ENCODE results near the gene CADPS2.
A peak's percentile ranks its signal among the peaks of the same experiment; 100 is the strongest.

The CADPS2 gene

GRCh38 chr7:122674502-122674901 is 211.8 kb downstream of the CADPS2 start:
- no peak overlapping the region for H3K4me3 ChIP-seq (ENCODE audit: low read length in 2 of 2)
- H2BK15ac ChIP-seq (ENCODE audit: low read length), result no peak overlapping the region
- no peak overlapping the region for H2AFZ ChIP-seq (ENCODE audit: low read length)
- H3K36me3 ChIP-seq (replicated peaks in 1 of 2; ENCODE audit: control insufficient read depth in 2 of 2, insufficient read depth in 2 of 2, low read length in 2 of 2), result no peaks in the 10 kb centered on the region
- H3K14ac ChIP-seq (ENCODE audit: low read length), result no peak overlapping the region
- H4K8ac ChIP-seq (ENCODE audit: low read depth, low read length), result no peak overlapping the region
- peaks cover 0 to 6% of the 10 kb centered on the region in 2 donors for H3K9me3 ChIP-seq (replicated peaks in 1 of 2; ENCODE audit: control insufficient read depth in 2 of 2, insufficient read depth in 1 of 2, low read depth in 1 of 2, low read length in 2 of 2)
- H3K27me3 ChIP-seq (ENCODE audit: control insufficient read depth in 3 of 3, insufficient read depth in 3 of 3, low read depth in 1 of 3, low read length in 3 of 3), result no peaks in the 10 kb centered on the region
- DNase-seq (ENCODE audit: low spot score), result no peak
- H3K4me2 ChIP-seq (ENCODE audit: insufficient read depth, low read length, poor library complexity, severe bottlenecking), result no peak overlapping the region
- no peaks in the 10 kb centered on the region for H3K79me1 ChIP-seq (ENCODE audit: low read depth, low read length)
- no peak overlapping the region for H2BK12ac ChIP-seq (ENCODE audit: low read length)
- no peak overlapping the region for H3K23ac ChIP-seq (ENCODE audit: low read depth, low read length, poor library complexity)
- H3K9ac ChIP-seq (ENCODE audit: low read depth, low read length, poor library complexity), result no peak overlapping the region
- no peak overlapping the region for H4K91ac ChIP-seq (ENCODE audit: low read depth, low read length, poor library complexity)
- H3K4ac ChIP-seq (ENCODE audit: low read length), result no peak overlapping the region
- no CpG with 5 or more reads among the region's 4 CpGs for WGBS, 2 donors (ENCODE audit: extremely low coverage in 2 of 2, insufficient read length in 2 of 2, insufficient replicate concordance in 1 of 2)
- H2BK5ac ChIP-seq (ENCODE audit: low read length), result no peak overlapping the region
- peaks cover 2 to 16% of the 10 kb centered on the region in 2 donors for H3K4me1 ChIP-seq (ENCODE audit: control insufficient read depth in 2 of 2, insufficient read depth in 1 of 2, low read depth in 1 of 2, low read length in 2 of 2)
- no peak overlapping the region for H3K27ac ChIP-seq (replicated peaks; ENCODE audit: low read length)
- no peak overlapping the region for H2BK120ac ChIP-seq (ENCODE audit: low read depth, low read length)
- no peak overlapping the region for H3K18ac ChIP-seq (ENCODE audit: low read length)
- H2AK5ac ChIP-seq (ENCODE audit: low read depth, low read length), result no peak overlapping the region

- Histone ChIP-seq H3K9me3 (replicated peaks in 1 of 2; ENCODE audit: control insufficient read depth in 2 of 2, insufficient read depth in 1 of 2, low read depth in 1 of 2, low read length in 2 of 2) (peaks cover 0 to 6% of the 10 kb centered on the region in 2 donors), H4K91ac (ENCODE audit: low read depth, low read length, poor library complexity) (no peak overlapping the region), H3K79me1 (ENCODE audit: low read depth, low read length) (no peaks in the 10 kb centered on the region), H3K4ac (ENCODE audit: low read length) (no peak overlapping the region), H2BK120ac (ENCODE audit: low read depth, low read length) (no peak overlapping the region), H3K9ac (ENCODE audit: low read depth, low read length, poor library complexity) (no peak overlapping the region), H3K4me1 (ENCODE audit: control insufficient read depth in 2 of 2, insufficient read depth in 1 of 2, low read depth in 1 of 2, low read length in 2 of 2) (peaks cover 2 to 16% of the 10 kb centered on the region in 2 donors), H2BK12ac (ENCODE audit: low read length) (no peak overlapping the region), H3K4me2 (ENCODE audit: insufficient read depth, low read length, poor library complexity, severe bottlenecking) (no peak overlapping the region), H3K27me3 (ENCODE audit: control insufficient read depth in 3 of 3, insufficient read depth in 3 of 3, low read depth in 1 of 3, low read length in 3 of 3) (no peaks in the 10 kb centered on the region), H3K36me3 (replicated peaks in 1 of 2; ENCODE audit: control insufficient read depth in 2 of 2, insufficient read depth in 2 of 2, low read length in 2 of 2) (no peaks in the 10 kb centered on the region), H2AK5ac (ENCODE audit: low read depth, low read length) (no peak overlapping the region), H3K23ac (ENCODE audit: low read depth, low read length, poor library complexity) (no peak overlapping the region), H3K14ac (ENCODE audit: low read length) (no peak overlapping the region), H2AFZ (ENCODE audit: low read length) (no peak overlapping the region), H4K8ac (ENCODE audit: low read depth, low read length) (no peak overlapping the region), H2BK5ac (ENCODE audit: low read length) (no peak overlapping the region), H3K27ac (replicated peaks; ENCODE audit: low read length) (no peak overlapping the region), H3K18ac (ENCODE audit: low read length) (peak overlapping the region; percentile 36), H2BK15ac (ENCODE audit: low read length) (no peak overlapping the region), H3K4me3 (ENCODE audit: low read length in 2 of 2) (no peak overlapping the region)
- no peak for DNase-seq (ENCODE audit: low spot score)
- WGBS, 2 donors (ENCODE audit: extremely low coverage in 2 of 2, insufficient read length in 2 of 2, insufficient replicate concordance in 1 of 2), result no CpG with 5 or more reads among the region's 21 CpGs
These were observed 212.3 kb downstream of the CADPS2 start for GRCh38 chr7:122673951-122674350.

GRCh38 chr7:122672536-122672935 is 213.7 kb downstream of the CADPS2 start:
- Histone ChIP-seq H2BK12ac (ENCODE audit: low read length) (no peak overlapping the region), H4K91ac (ENCODE audit: low read depth, low read length, poor library complexity) (no peak overlapping the region), H3K14ac (ENCODE audit: low read length) (no peak overlapping the region), H3K4me1 (ENCODE audit: control insufficient read depth in 2 of 2, insufficient read depth in 1 of 2, low read depth in 1 of 2, low read length in 2 of 2) (peaks cover under 1 to 3% of the 10 kb centered on the region in 2 donors), H3K27me3 (ENCODE audit: control insufficient read depth in 3 of 3, insufficient read depth in 3 of 3, low read depth in 1 of 3, low read length in 3 of 3) (no peaks in the 10 kb centered on the region), H2BK5ac (ENCODE audit: low read length) (no peak overlapping the region), H4K8ac (ENCODE audit: low read depth, low read length) (no peak overlapping the region), H3K23ac (ENCODE audit: low read depth, low read length, poor library complexity) (no peak overlapping the region), H3K79me1 (ENCODE audit: low read depth, low read length) (no peaks in the 10 kb centered on the region), H2BK120ac (ENCODE audit: low read depth, low read length) (no peak overlapping the region), H3K9ac (ENCODE audit: low read depth, low read length, poor library complexity) (no peak overlapping the region), H2BK15ac (ENCODE audit: low read length) (no peak overlapping the region), H3K27ac (replicated peaks; ENCODE audit: low read length) (no peak overlapping the region), H3K4ac (ENCODE audit: low read length) (no peak overlapping the region), H3K36me3 (replicated peaks in 1 of 2; ENCODE audit: control insufficient read depth in 2 of 2, insufficient read depth in 2 of 2, low read length in 2 of 2) (no peaks in the 10 kb centered on the region), H3K18ac (ENCODE audit: low read length) (no peak overlapping the region), H2AFZ (ENCODE audit: low read length) (no peak overlapping the region), H3K4me3 (ENCODE audit: low read length in 2 of 2) (no peak overlapping the region), H3K9me3 (replicated peaks in 1 of 2; ENCODE audit: control insufficient read depth in 2 of 2, insufficient read depth in 1 of 2, low read depth in 1 of 2, low read length in 2 of 2) (peaks cover 0 to 6% of the 10 kb centered on the region in 2 donors), H2AK5ac (ENCODE audit: low read depth, low read length) (no peak overlapping the region), H3K4me2 (ENCODE audit: insufficient read depth, low read length, poor library complexity, severe bottlenecking) (no peak overlapping the region)
- no CpG with 5 or more reads among the region's 8 CpGs for WGBS, 2 donors (ENCODE audit: extremely low coverage in 2 of 2, insufficient read length in 2 of 2, insufficient replicate concordance in 1 of 2)
- no peak for DNase-seq (ENCODE audit: low spot score)

GRCh38 chr7:122663733-122664132 is 222.5 kb downstream of the CADPS2 start:
- no peak overlapping the region for H2BK5ac ChIP-seq (ENCODE audit: low read length)
- H3K14ac ChIP-seq (ENCODE audit: low read length), result no peak overlapping the region
- no peak overlapping the region for H3K27ac ChIP-seq (replicated peaks; ENCODE audit: low read length)
- H3K18ac ChIP-seq (ENCODE audit: low read length), result no peak overlapping the region
- H2AK5ac ChIP-seq (ENCODE audit: low read depth, low read length), result no peak overlapping the region
- no peak overlapping the region for H2BK120ac ChIP-seq (ENCODE audit: low read depth, low read length)
- H3K4me1 ChIP-seq (ENCODE audit: control insufficient read depth in 2 of 2, insufficient read depth in 1 of 2, low read depth in 1 of 2, low read length in 2 of 2), result no peaks in the 10 kb centered on the region
- no CpG with 5 or more reads among the region's 2 CpGs for WGBS, 2 donors (ENCODE audit: extremely low coverage in 2 of 2, insufficient read length in 2 of 2, insufficient replicate concordance in 1 of 2)
- H3K79me1 ChIP-seq (ENCODE audit: low read depth, low read length), result no peaks in the 10 kb centered on the region
- no peak overlapping the region for H3K4ac ChIP-seq (ENCODE audit: low read length)
- no peak overlapping the region for H2BK12ac ChIP-seq (ENCODE audit: low read length)
- no peak overlapping the region for H4K8ac ChIP-seq (ENCODE audit: low read depth, low read length)
- no peak overlapping the region for H4K91ac ChIP-seq (ENCODE audit: low read depth, low read length, poor library complexity)
- H3K9me3 ChIP-seq (replicated peaks in 1 of 2; ENCODE audit: control insufficient read depth in 2 of 2, insufficient read depth in 1 of 2, low read depth in 1 of 2, low read length in 2 of 2), result no peaks in the 10 kb centered on the region
- no peak overlapping the region for H3K4me2 ChIP-seq (ENCODE audit: insufficient read depth, low read length, poor library complexity, severe bottlenecking)
- no peak for DNase-seq (ENCODE audit: low spot score)
- H3K9ac ChIP-seq (ENCODE audit: low read depth, low read length, poor library complexity), result no peak overlapping the region
- H2BK15ac ChIP-seq (ENCODE audit: low read length), result no peak overlapping the region
- H3K23ac ChIP-seq (ENCODE audit: low read depth, low read length, poor library complexity), result no peak overlapping the region
- no peak overlapping the region for H2AFZ ChIP-seq (ENCODE audit: low read length)
- no peaks in the 10 kb centered on the region for H3K27me3 ChIP-seq (ENCODE audit: control insufficient read depth in 3 of 3, insufficient read depth in 3 of 3, low read depth in 1 of 3, low read length in 3 of 3)
- no peaks in the 10 kb centered on the region for H3K36me3 ChIP-seq (replicated peaks in 1 of 2; ENCODE audit: control insufficient read depth in 2 of 2, insufficient read depth in 2 of 2, low read length in 2 of 2)
- H3K4me3 ChIP-seq (ENCODE audit: low read length in 2 of 2), result no peak overlapping the region
